Natural killer cell (primary cell): Measurements from ENCODE around the gene GRM8. TPM values are rescaled to one million over a fixed set of nuclear protein-coding genes. Genes with fewer than 3 reads are reported as not detected.
A peak's percentile ranks its signal among the peaks of the same experiment; 100 is the strongest.

ENCODE experiments used
- ATAC-seq, 3 donors: fragments of 150-1000 bp in 2 of 3; fragments of 200-7000 bp in 1 of 3; cut with Tn5 transposase; 1 replicate in 1 of 3; 2 replicates in 2 of 3; pipeline ENCODE4 v1.10.0; 2021; ENCODE audit warnings: mild to moderate bottlenecking in 2 of 3, moderate library complexity in 2 of 3
- DNase-seq, 2 donors: peaks; one replicate each; pipeline versions ENCODE4 v3.0.0 to v3.0.0-alpha.2; 2013 to 2021; ENCODE audit warnings: mixed read lengths in 1 of 2
- H3K27ac ChIP-seq: one replicate; pipeline ENCODE4 v1.5.1; 2013; ENCODE audit warnings: mild to moderate bottlenecking, low read length
- H3K27me3 ChIP-seq: one replicate; pipeline ENCODE4 v1.6.1; 2013; ENCODE audit warnings: low read length; ENCODE audit not compliant: control insufficient read depth, insufficient read depth
- H3K36me3 ChIP-seq: one replicate; pipeline ENCODE4 v1.6.1; 2013; ENCODE audit warnings: low read length; ENCODE audit not compliant: control insufficient read depth, insufficient read depth
- H3K4me1 ChIP-seq: one replicate; pipeline ENCODE4 v1.6.1; 2013; ENCODE audit warnings: low read length; ENCODE audit not compliant: control insufficient read depth, insufficient read depth
- H3K4me3 ChIP-seq: one replicate; pipeline ENCODE4 v1.5.1; 2013; ENCODE audit warnings: low read length
- H3K9me3 ChIP-seq: one replicate; pipeline ENCODE4 v1.6.1; 2013; ENCODE audit warnings: low read length; ENCODE audit not compliant: control insufficient read depth, insufficient read depth
- H3K27ac Mint-ChIP-seq, 2 donors: one replicate each; pipeline ENCODE4 v1.8.0; 2022; ENCODE audit warnings: mild to moderate bottlenecking in 2 of 2, mixed read lengths in 2 of 2, moderate library complexity in 1 of 2
- H3K27me3 Mint-ChIP-seq, 2 donors: one replicate each; pipeline ENCODE4 v1.8.0; 2022; ENCODE audit warnings: low read depth in 2 of 2, mixed read lengths in 2 of 2
- H3K36me3 Mint-ChIP-seq: one replicate; pipeline ENCODE4 v1.8.0; 2022; ENCODE audit warnings: mixed read lengths
- H3K4me1 Mint-ChIP-seq, 2 donors: one replicate each; pipeline ENCODE4 v1.8.0; 2022; ENCODE audit warnings: mixed read lengths in 2 of 2
- H3K4me3 Mint-ChIP-seq: one replicate; pipeline ENCODE4 v1.8.0; 2022; ENCODE audit warnings: mild to moderate bottlenecking, moderate library complexity, mixed read lengths
- H3K9me3 Mint-ChIP-seq, 2 donors: one replicate each; pipeline ENCODE4 v1.8.0; 2022; ENCODE audit warnings: mixed read lengths in 2 of 2
- CTCF ChIP-seq: fragments of 200-600 bp; IDR thresholded peaks from one replicate; pipeline ENCODE4 v1.8.0; 2022; ENCODE audit warnings: antibody characterized with exemption
- WGBS: methylation state at CpG from one replicate; pipeline ENCODE4 v1.1.7; 2013; ENCODE audit warnings: missing lambda C conversion rate; ENCODE audit not compliant: insufficient coverage; 5-methylcytosine and 5-hydroxymethylcytosine counted together
- intact Hi-C: fragments of 100-400 bp; cut with micrococcal nuclease; formaldehyde crosslinking; loops from one replicate; pipeline ENCODE4 v1.14.2; 2022
- total RNA-seq, 4 donors: library from RNA; stranded (reverse); fragments of 120-200 nt in 1 of 4; gene quantifications; one replicate each; pipeline versions ENCODE4 v1.2.3 to v1.2.4, GENCODE V29; 2013 to 2022

Gene GRM8
- total RNA-seq, 3 donors from 2014 or later (not counting 1 experiment from before 2014, with no cell fraction given) = not detected

DNA sequence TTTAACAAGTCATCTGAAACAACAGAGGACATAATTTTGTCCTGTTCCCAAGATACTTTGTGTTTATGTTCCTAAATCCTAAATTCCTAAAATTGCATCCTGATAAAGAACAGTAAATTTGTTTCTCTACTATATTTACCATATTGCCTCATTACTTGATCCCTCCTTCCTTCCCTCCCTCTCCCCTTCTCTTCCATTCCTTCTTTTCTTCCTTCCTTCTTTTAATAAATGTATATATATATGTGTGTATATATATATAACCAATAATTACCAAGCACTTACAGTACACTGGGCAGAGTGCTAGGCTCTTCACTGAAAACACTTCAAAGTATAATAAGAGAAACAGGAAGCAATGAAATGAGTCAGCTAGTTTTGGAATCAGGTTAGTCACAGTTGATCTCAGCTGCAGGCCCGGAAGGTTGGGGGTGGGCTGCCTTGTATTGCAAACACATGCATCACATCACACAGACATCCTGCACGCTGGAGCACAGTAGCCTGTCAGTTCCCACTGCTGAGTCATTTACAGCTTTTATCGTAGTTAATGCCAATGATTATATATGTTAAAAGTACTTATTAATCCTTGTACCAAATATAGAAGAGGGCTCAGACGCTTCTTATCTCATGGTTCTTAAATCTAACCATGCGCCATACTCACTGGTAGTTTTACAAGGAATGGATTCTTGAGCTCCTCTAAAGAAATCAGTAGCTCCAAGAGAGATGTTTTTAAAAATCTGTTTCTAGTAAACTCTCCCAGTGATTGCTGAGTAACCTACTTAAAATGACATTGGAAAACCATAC, 551.7 kb downstream of the GRM8 start:
- Mint-ChIP-seq H3K4me1 (no peaks in the 10 kb centered on the region), H3K36me3 (no peaks in the 10 kb centered on the region), H3K9me3 (peaks cover 3 to 7% of the 10 kb centered on the region in 2 donors), H3K4me3 (no peak overlapping the region), H3K27ac (no peak overlapping the region), H3K27me3 (no peaks in the 10 kb centered on the region)
- Histone ChIP-seq H3K4me3 (no peak overlapping the region), H3K36me3 (no peaks in the 10 kb centered on the region), H3K27ac (no peak overlapping the region), H3K4me1 (no peaks in the 10 kb centered on the region), H3K9me3 (no peaks in the 10 kb centered on the region), H3K27me3 (no peaks in the 10 kb centered on the region)
- intact Hi-C loops = no loop called here
- TF ChIP-seq CTCF = no peak
- WGBS = 30% methylated on average over 2 of the region's 5 CpGs
- ATAC-seq (peak in 2 of 3 donors; percentile 45 to 71), DNase-seq (peak in 1 of 2 donors; percentile 52)

DNA sequence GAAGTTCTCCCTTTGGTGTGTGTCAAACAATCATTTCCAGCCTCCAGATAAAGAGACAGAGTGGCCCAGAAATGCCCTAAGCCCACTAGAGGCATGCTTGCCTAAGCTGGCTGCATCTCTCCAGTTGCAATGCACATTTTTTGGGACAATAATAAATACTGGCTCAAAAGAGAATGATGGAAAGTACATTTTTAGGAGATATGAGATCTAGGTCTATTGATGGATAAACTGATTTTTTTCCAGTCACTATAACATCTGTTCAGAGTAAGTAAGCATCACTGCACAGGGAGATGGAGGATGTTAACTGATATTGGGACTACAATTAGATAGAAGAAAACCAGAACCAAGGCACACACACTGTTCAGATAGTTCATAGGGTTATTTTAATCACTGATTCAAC, 553.0 kb downstream of the GRM8 start:
- no peaks in the 10 kb centered on the region for H3K27me3 Mint-ChIP-seq
- H3K4me3 ChIP-seq = no peak overlapping the region
- H3K9me3 ChIP-seq = no peaks in the 10 kb centered on the region
- no peak for TF ChIP-seq CTCF
- intact Hi-C loops = no loop called here
- no peaks in the 10 kb centered on the region for H3K27me3 ChIP-seq
- H3K36me3 ChIP-seq = no peaks in the 10 kb centered on the region
- H3K27ac ChIP-seq = no peak overlapping the region
- no peak overlapping the region for H3K4me3 Mint-ChIP-seq
- H3K4me1 Mint-ChIP-seq = no peaks in the 10 kb centered on the region
- H3K9me3 Mint-ChIP-seq = peaks cover 5 to 7% of the 10 kb centered on the region in 2 donors
- ATAC-seq = no peak
- no peaks in the 10 kb centered on the region for H3K36me3 Mint-ChIP-seq
- DNase-seq = no peak
- H3K27ac Mint-ChIP-seq = no peak overlapping the region
- H3K4me1 ChIP-seq = no peaks in the 10 kb centered on the region

GRCh38 chr7:126698909-126699308, 553.8 kb downstream of the GRM8 start:
- peaks cover 6% of the 10 kb centered on the region in 2 donors for H3K9me3 Mint-ChIP-seq
- ATAC-seq (no peak), DNase-seq (no peak)
- Histone ChIP-seq H3K27ac (no peak overlapping the region), H3K36me3 (no peaks in the 10 kb centered on the region), H3K9me3 (no peaks in the 10 kb centered on the region), H3K4me1 (no peaks in the 10 kb centered on the region), H3K27me3 (no peaks in the 10 kb centered on the region), H3K4me3 (no peak overlapping the region)
- TF ChIP-seq CTCF = no peak
- H3K27ac Mint-ChIP-seq = no peak overlapping the region
- WGBS = no CpG with 5 or more reads among the region's 2 CpGs
- no peaks in the 10 kb centered on the region for H3K27me3 Mint-ChIP-seq
- no peak overlapping the region for H3K4me3 Mint-ChIP-seq
- no peaks in the 10 kb centered on the region for H3K4me1 Mint-ChIP-seq
- intact Hi-C loops = no loop called here
- no peaks in the 10 kb centered on the region for H3K36me3 Mint-ChIP-seq

DNA sequence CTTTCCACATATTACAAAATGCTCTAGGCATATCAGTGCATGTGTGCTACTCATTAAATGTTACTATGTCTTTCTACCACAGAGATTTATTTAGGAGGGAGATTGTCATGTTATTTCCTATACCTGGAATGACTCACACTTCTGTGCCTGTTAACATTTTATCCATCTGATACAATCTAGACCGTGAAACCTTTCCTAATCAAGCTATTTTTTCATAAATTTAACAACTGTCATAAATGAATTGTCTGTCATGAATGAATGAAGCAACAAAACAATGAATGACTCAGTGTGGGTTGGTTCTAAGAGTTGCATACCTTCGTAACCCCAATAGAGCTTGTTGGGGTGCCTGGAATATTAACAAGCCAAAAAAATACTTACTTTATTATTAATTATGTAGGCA, 554.3 kb downstream of the GRM8 start:
- Mint-ChIP-seq H3K36me3 (no peaks in the 10 kb centered on the region), H3K9me3 (peaks cover 4 to 6% of the 10 kb centered on the region in 2 donors), H3K27ac (no peak overlapping the region), H3K27me3 (no peaks in the 10 kb centered on the region), H3K4me3 (no peak overlapping the region), H3K4me1 (no peaks in the 10 kb centered on the region)
- DNase-seq (no peak), ATAC-seq (no peak)
- no CpG with 5 or more reads among the region's 2 CpGs for WGBS
- Histone ChIP-seq H3K36me3 (no peaks in the 10 kb centered on the region), H3K9me3 (no peaks in the 10 kb centered on the region), H3K4me1 (no peaks in the 10 kb centered on the region), H3K27me3 (no peaks in the 10 kb centered on the region), H3K4me3 (no peak overlapping the region), H3K27ac (no peak overlapping the region)
- no peak for TF ChIP-seq CTCF
- intact Hi-C loops = no loop called here
